Body of pancreas (tissue), 4 donors: ENCODE results near the gene PRIM1. TPM values are rescaled to one million over a fixed set of nuclear protein-coding genes. Genes with fewer than 3 reads are reported as not detected.

Source experiments
- ATAC-seq: fragments of 150-250 bp; one replicate; pipeline ENCODE4 v1.9.1; 2016
- DNase-seq, 4 donors: peaks; one replicate each; pipeline ENCODE4 v3.0.0-alpha.2; 2019
- H3K27ac ChIP-seq, 4 donors: fragments of 200-600 bp; sonication (generic); 1 replicate in 3 of 4; 2 replicates in 1 of 4; pipeline versions ENCODE4 v1.5.1 to v1.6.1; 2016 to 2019; ENCODE audit warnings: mild to moderate bottlenecking in 1 of 4, mixed read lengths in 1 of 4, moderate library complexity in 1 of 4
- H3K27me3 ChIP-seq, 2 donors: fragments of 200-600 bp; sonication (generic); one replicate each; pipeline ENCODE4 v1.6.0; 2016; ENCODE audit warnings: mild to moderate bottlenecking in 1 of 2
- H3K36me3 ChIP-seq, 2 donors: fragments of 200-600 bp; sonication (generic); replicated peaks in 1 of 2; 2 replicates each; pipeline ENCODE4 v1.5.1; 2016; ENCODE audit warnings: low read depth in 2 of 2; ENCODE audit not compliant: insufficient read depth in 1 of 2
- H3K4me1 ChIP-seq: fragments of 200-600 bp; sonication (generic); one replicate; pipeline ENCODE4 v1.6.0; 2016
- H3K4me3 ChIP-seq, 2 donors: fragments of 200-600 bp; sonication (generic); 1 replicate in 1 of 2; 2 replicates in 1 of 2; pipeline ENCODE4 v1.5.1; 2016 to 2019
- H3K9me3 ChIP-seq, 3 donors: fragments of 200-600 bp; sonication (generic); 1 replicate in 2 of 3; 2 replicates in 1 of 3; pipeline ENCODE4 v1.5.1; 2016
- CTCF ChIP-seq, 7 experiments: fragments of 450-650 bp in 4 of 7; fragments of 200-600 bp in 3 of 7; sonication (generic) in 3 of 7; IDR thresholded peaks; one replicate each; pipeline ENCODE4 v1.5.1; 2016 to 2019; ENCODE audit warnings: antibody characterized with exemption in 7 of 7
- POLR2A ChIP-seq, 3 donors: fragments of 450-650 bp; IDR thresholded peaks; one replicate each; pipeline ENCODE4 v1.6.1; 2016; ENCODE audit warnings: antibody characterized with exemption in 3 of 3, mild to moderate bottlenecking in 2 of 3
- WGBS, 2 donors: methylation state at CpG; one replicate each; pipeline ENCODE4 v1.1.5; 2017; 5-methylcytosine and 5-hydroxymethylcytosine counted together
- intact Hi-C: fragments of 100-400 bp; cut with DNase I; formaldehyde crosslinking; loops from one replicate; pipeline ENCODE4 v1.15.1; 2023
- total RNA-seq, 2 donors: library from RNA; depleted of rRNA; stranded (reverse); fragments of >200 nt; gene quantifications; one replicate each; pipeline ENCODE4 v1.1.0, GENCODE V29; 2016

Gene PRIM1
- total RNA-seq, 2 donors from 2014 or later = 4.4 to 28.0 TPM

GRCh38 chr12:56684745-56685359 lies 67.3 kb downstream of the PRIM1 start:
- Histone ChIP-seq H3K27me3 (no peaks in the 10 kb centered on the region), H3K27ac (peak overlapping the region in 3 of 4 donors; percentile 66 to 99 (median 80)), H3K4me3 (peak overlapping the region in 1 of 2 donors; percentile 1), H3K9me3 (no peaks in the 10 kb centered on the region), H3K36me3 (no peaks in the 10 kb centered on the region), H3K4me1 (peaks cover 52% of the 10 kb centered on the region)
- no peak for DNase-seq
- intact Hi-C loops = no loop called here
- TF ChIP-seq CTCF (IDR thresholded peaks at IDR 0.05) (no peak), POLR2A (IDR thresholded peaks at IDR 0.05) (no peak)
- WGBS, 2 donors = 8 to 13% methylated on average over 5 to 8 of the region's 8 CpGs
- no peak for ATAC-seq

- Histone ChIP-seq H3K4me1 (peaks cover 62% of the 10 kb centered on the region), H3K9me3 (no peaks in the 10 kb centered on the region), H3K27ac (no peak overlapping the region), H3K36me3 (no peaks in the 10 kb centered on the region), H3K4me3 (no peak overlapping the region), H3K27me3 (no peaks in the 10 kb centered on the region)
- intact Hi-C loops = no loop called here
- DNase-seq (no peak), ATAC-seq (no peak)
- TF ChIP-seq POLR2A (IDR thresholded peaks at IDR 0.05) (no peak), CTCF (IDR thresholded peaks at IDR 0.05) (no peak)
- WGBS, 2 donors = 82 to 84% methylated on average over 6 of the region's 6 CpGs
Measured at GRCh38 chr12:56682323-56682722, 69.8 kb downstream of the PRIM1 start.

Other genes starting within 250 kb of the PRIM1 start
- gene RBMS2, start 230.5 kb downstream of the PRIM1 start, total RNA-seq = 10 to 100 TPM in 1 of 2 donors, 1 to 10 TPM in 1; 9.6 to 18.9 TPM
- 10 to 100 TPM; 52.7 to 56.8 TPM for gene BAZ2A, start 122.0 kb downstream of the PRIM1 start, total RNA-seq
- 100 to 1,000 TPM; 155 to 179 TPM for gene ATP5F1B, start 106.3 kb downstream of the PRIM1 start, total RNA-seq
- 10 to 100 TPM; 27.4 to 56.0 TPM for gene PTGES3, start 64.0 kb downstream of the PRIM1 start, total RNA-seq
- 100 to 1,000 TPM; 465 to 734 TPM for gene NACA, start 27.0 kb downstream of the PRIM1 start, total RNA-seq
- 10 to 100 TPM in 1 of 2 donors, not detected in 1; 10.5 TPM for gene HSD17B6, start 11.0 kb upstream of the PRIM1 start, total RNA-seq
- not detected for gene SDR9C7, start 182.1 kb upstream of the PRIM1 start, total RNA-seq
- 1 to 10 TPM in 1 of 2 donors, under 1 TPM in 1; 0.99 to 1.3 TPM for gene RDH16, start 205.3 kb upstream of the PRIM1 start, total RNA-seq